ENCODE data around the gene DAND5. TPM values are rescaled to one million over a fixed set of nuclear protein-coding genes. Genes with fewer than 3 reads are reported as not detected.

The DAND5 gene
- polyA plus RNA-seq, 2 of the 4 experiments (the other 2 are of a cell fraction): 0.12 to 0.21 TPM

DNA sequence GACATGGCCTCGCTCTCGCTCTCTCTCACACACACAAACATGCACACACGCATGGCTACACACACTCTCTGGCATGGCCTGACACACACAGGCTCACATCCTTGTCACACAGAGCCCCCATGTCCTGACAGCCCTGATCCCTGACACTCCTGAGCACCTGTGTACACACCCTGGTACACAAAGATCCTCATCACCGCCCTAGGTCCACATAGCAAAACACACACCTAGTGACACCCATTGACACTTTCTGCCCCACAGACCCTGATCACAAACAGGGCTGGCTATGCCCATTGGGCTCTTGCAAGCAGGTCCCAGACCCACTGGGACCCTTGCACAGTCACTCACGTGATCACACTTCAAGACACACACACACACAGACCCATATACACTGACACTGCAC is 21.9 kb downstream of the DAND5 start (continued):
- TF ChIP-seq, protein P1, sequence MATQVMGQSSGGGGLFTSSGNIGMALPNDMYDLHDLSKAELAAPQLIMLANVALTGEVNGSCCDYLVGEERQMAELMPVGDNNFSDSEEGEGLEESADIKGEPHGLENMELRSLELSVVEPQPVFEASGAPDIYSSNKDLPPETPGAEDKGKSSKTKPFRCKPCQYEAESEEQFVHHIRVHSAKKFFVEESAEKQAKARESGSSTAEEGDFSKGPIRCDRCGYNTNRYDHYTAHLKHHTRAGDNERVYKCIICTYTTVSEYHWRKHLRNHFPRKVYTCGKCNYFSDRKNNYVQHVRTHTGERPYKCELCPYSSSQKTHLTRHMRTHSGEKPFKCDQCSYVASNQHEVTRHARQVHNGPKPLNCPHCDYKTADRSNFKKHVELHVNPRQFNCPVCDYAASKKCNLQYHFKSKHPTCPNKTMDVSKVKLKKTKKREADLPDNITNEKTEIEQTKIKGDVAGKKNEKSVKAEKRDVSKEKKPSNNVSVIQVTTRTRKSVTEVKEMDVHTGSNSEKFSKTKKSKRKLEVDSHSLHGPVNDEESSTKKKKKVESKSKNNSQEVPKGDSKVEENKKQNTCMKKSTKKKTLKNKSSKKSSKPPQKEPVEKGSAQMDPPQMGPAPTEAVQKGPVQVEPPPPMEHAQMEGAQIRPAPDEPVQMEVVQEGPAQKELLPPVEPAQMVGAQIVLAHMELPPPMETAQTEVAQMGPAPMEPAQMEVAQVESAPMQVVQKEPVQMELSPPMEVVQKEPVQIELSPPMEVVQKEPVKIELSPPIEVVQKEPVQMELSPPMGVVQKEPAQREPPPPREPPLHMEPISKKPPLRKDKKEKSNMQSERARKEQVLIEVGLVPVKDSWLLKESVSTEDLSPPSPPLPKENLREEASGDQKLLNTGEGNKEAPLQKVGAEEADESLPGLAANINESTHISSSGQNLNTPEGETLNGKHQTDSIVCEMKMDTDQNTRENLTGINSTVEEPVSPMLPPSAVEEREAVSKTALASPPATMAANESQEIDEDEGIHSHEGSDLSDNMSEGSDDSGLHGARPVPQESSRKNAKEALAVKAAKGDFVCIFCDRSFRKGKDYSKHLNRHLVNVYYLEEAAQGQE (IDR thresholded peaks at IDR 0.05): no peak
- TF ChIP-seq NR3C1 (IDR thresholded peaks at IDR 0.05): no peak

DNA sequence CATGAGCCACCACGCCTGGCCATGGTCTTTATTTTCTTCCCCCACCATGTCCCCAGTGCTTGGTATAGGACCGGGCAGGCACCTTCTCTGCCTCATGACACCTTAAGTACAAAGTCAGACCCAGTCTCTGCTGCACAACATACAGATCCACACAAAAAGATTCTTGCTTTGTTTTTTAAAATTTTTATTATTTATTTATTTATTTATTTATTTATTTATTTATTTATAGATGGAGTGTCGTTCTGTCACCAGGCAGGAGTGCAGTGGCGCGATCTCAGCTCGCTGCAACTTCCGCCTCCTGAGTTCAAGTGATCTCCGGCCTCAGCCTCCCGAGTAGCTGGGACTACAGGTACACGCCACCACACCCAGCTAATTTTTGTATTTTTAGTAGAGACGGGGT is 23.4 kb downstream of the DAND5 start:
- Histone ChIP-seq H3K4me1 (no peaks in the 10 kb centered on the region), H3K4me3 (no peak overlapping the region), H3K9me3 (no peaks in the 10 kb centered on the region), H3K4me2 (no peak overlapping the region), H3K27ac (no peak overlapping the region)
- 92% methylated on average over 11 of the region's 11 CpGs for WGBS (ENCODE audit: missing lambda C conversion rate)
- ATAC-seq: no peak
- ChIA-PET POLR2A (interaction anchor here (1.0 kb wide), 1 partner anchor 160 kb away, joined by 3 read pairs; no protein-coding TSS in a partner anchor), CTCF (interaction anchor here (1.1 to 1.7 kb wide), 3 partner anchors 9 to 69 kb away, joined by 4 to 5 read pairs (median 5); no protein-coding TSS in a partner anchor)
- no peak for FAIRE-seq
- no peak for DNase-seq (ENCODE audit: low read depth in 1 of 2, low spot score in 1 of 2)
- TF ChIP-seq EP300 (IDR thresholded peaks at IDR 0.05): no peak
- no peak for TF ChIP-seq SMC3 (IDR thresholded peaks at IDR 0.05)
- TF ChIP-seq ZC3H11A (IDR thresholded peaks at IDR 0.05): peak; percentile 48

DNA sequence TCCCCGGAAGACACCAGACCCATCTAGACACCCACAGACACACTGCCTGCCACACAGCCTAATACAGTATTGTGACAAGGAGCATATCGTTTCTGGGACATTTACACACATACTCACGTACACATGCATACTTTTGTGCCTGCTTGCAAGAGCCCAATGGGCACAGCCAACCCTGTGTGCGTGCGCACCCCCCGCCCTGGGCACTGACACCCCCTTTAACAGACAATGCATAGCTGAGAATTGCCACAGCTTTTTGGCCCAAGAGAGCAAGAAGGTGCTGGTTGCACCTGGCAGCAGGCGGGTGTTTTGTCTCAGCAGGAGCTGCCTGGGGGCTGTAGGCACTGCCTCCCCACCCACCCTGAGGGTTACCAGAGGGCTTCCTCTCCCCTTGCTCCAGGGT is 24.2 kb downstream of the DAND5 start:
- Histone ChIP-seq H3K9me3 (no peaks in the 10 kb centered on the region), H3K27ac (no peak overlapping the region), H3K4me2 (no peak overlapping the region), H3K4me3 (no peak overlapping the region), H3K4me1 (no peaks in the 10 kb centered on the region)
- no peak for TF ChIP-seq NFE2L2 (conservative IDR thresholded peaks at IDR 0.05; ENCODE audit: low read length)
- TF ChIP-seq CHD4 (IDR thresholded peaks at IDR 0.05; ENCODE audit: borderline replicate concordance): no peak
- no peak for TF ChIP-seq KDM1A (IDR thresholded peaks at IDR 0.05; ENCODE audit: low read depth)
- 74% methylated on average over 7 of the region's 7 CpGs for WGBS (ENCODE audit: missing lambda C conversion rate)
- DNase-seq (ENCODE audit: low read depth in 1 of 2, low spot score in 1 of 2) (no peak), ATAC-seq (no peak), FAIRE-seq (no peak)
- ChIA-PET CTCF (interaction anchor here (1.1 to 1.7 kb wide), 4 partner anchors 9 to 100 kb away, joined by 4 to 5 read pairs (median 5); no protein-coding TSS in a partner anchor), POLR2A (interaction anchor here (1.0 kb wide), 1 partner anchor 159 kb away, joined by 3 read pairs; no protein-coding TSS in a partner anchor)

DNA sequence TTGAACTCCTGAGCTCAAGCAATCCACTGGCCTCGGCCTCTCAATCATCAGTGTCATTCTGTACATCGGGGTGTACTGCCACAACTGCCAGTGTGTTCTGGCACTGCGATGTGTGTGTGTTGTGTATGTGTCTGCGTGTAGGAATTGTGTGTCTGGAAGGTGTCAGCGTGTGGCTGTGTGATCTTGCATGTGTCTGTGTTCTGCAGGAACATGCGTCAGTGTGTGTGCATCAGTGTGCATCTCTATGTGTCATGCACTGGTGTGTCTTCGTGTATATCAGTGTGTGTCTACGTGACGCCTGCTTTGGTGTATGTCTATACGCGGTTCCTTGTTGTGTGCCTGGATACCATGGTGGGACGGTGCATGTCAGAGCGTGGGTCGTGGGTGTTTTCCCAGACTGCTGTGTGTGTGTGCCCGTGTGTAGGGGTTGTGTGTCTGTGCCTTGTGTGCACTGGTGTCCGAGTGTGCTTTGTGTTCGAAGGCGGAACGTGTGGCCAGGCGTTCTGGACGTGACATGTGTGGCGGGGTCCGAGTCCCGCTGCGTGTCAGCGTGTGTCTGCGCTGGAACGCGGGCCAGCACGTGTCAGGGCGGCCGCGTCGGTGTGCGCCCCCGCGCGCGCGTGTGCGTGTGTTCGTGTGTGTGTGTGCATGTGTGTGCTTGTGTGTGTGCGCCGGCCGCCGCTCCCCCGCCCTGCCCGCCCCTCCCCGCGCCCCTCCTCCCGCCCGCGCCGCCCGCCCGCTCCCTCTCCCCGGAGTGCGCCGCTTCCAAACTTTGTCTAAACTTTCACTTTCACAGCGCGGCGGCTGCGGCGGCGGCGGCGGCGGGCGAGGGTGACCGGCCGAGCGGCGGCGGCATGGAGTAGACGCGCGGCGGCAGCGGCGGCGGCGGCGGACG is 25.6 kb downstream of the DAND5 start, which contains the start of gene NFIX:
NFIX (plus strand) TSS at position 775 of the 895 bp plus-strand sequence. CDS start 363 bp downstream, outside the sequence.
- Histone ChIP-seq H3K4me3 (peak within 1 kb of the TSS; percentile 62), H3K4me1 (no peaks in the 10 kb centered on the region), H3K4me2 (peak within 1 kb of the TSS; percentile 97), H3K27ac (peak within 1 kb of the TSS; percentile 60 to 94), H3K9me3 (no peaks in the 10 kb centered on the region)
- FAIRE-seq (no peak), ATAC-seq (peak; percentile 27 to 40; a peak in 3 of 6 replicates), DNase-seq (ENCODE audit: low read depth in 1 of 2, low spot score in 1 of 2) (no peak)
- TF ChIP-seq HOXA7 (CRISPR knock-in tag; IDR thresholded peaks at IDR 0.05): no peak
- TF ChIP-seq, protein P2, sequence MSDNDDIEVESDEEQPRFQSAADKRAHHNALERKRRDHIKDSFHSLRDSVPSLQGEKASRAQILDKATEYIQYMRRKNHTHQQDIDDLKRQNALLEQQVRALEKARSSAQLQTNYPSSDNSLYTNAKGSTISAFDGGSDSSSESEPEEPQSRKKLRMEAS (IDR thresholded peaks at IDR 0.05): 0 out of 2 replicates have a peak, but pooled peaks have one; percentile 27
- TF ChIP-seq ZSCAN20 (CRISPR knock-in tag; IDR thresholded peaks at IDR 0.05): no peak
- WGBS (ENCODE audit: missing lambda C conversion rate): 49% methylated on average over 25 of the region's 84 CpGs
- POLR2A ChIA-PET: interaction anchor here (0.6 kb wide), 1 partner anchor 12 kb away, joined by 3 read pairs; no protein-coding TSS in a partner anchor
- CTCF ChIA-PET: interaction anchor here (0.8 to 1.5 kb wide), 4 partner anchors 17 to 99 kb away, joined by 3 to 6 read pairs (median 4); no protein-coding TSS in a partner anchor

Measured in A549 (cell line).